Vagina (tissue), 2 donors: ENCODE data around the gene DENND4B. TPM values are rescaled to one million over a fixed set of nuclear protein-coding genes. Genes with fewer than 3 reads are reported as not detected.

Experiments
- DNase-seq, 2 donors: peaks; one replicate each; pipeline ENCODE4 v3.0.0-alpha.2; 2017; ENCODE audit errors: extremely low spot score in 2 of 2
- H3K27ac ChIP-seq: fragments of 200-600 bp; sonication (generic); one replicate; pipeline ENCODE4 v1.5.1; 2019
- H3K27me3 ChIP-seq: fragments of 200-600 bp; sonication (generic); one replicate; pipeline ENCODE4 v1.5.1; 2019
- H3K36me3 ChIP-seq, 2 donors: fragments of 200-600 bp; sonication (generic); one replicate each; pipeline ENCODE4 v1.5.1; 2017 to 2019
- H3K4me1 ChIP-seq: fragments of 200-600 bp; sonication (generic); one replicate; pipeline ENCODE4 v1.5.1; 2019
- H3K4me3 ChIP-seq, 2 donors: fragments of 200-600 bp; sonication (generic); 1 replicate in 1 of 2; 2 replicates in 1 of 2; pipeline ENCODE4 v1.5.1; 2016 to 2019
- H3K9me3 ChIP-seq: fragments of 200-600 bp; sonication (generic); one replicate; pipeline ENCODE4 v1.5.1; 2019
- POLR2A ChIP-seq, 2 donors: fragments of 450-650 bp; IDR thresholded peaks; one replicate each; pipeline ENCODE4 v1.6.1; 2017; ENCODE audit warnings: antibody characterized with exemption in 2 of 2, mild to moderate bottlenecking in 2 of 2, moderate library complexity in 2 of 2
- POLR2AphosphoS5 ChIP-seq, 2 donors: sonication (generic); formaldehyde crosslinking; IDR thresholded peaks; one replicate each; pipeline ENCODE4 v1.9.0; 2017; ENCODE audit warnings: antibody characterized with exemption in 2 of 2, mild to moderate bottlenecking in 2 of 2, low read depth in 1 of 2; ENCODE audit not compliant: insufficient read depth in 1 of 2
- intact Hi-C: fragments of 100-400 bp; cut with DNase I; formaldehyde crosslinking; loops from one replicate; pipeline ENCODE4 v1.15.1; 2023
- total RNA-seq: library from RNA; depleted of rRNA; stranded (reverse); fragments of >200 nt; gene quantifications from one replicate; pipeline ENCODE4 v1.2.3, GENCODE V29; 2016
- TF ChIP-seq, protein P1 (sequence below), 3 experiments: fragments of 450-650 bp in 2 of 3; fragments of 200-600 bp in 1 of 3; sonication (generic) in 1 of 3; IDR thresholded peaks; one replicate each; pipeline ENCODE4 v1.5.1; 2017 to 2019; ENCODE audit warnings: antibody characterized with exemption in 3 of 3, mild to moderate bottlenecking in 2 of 3, moderate library complexity in 2 of 3

DENND4B gene
- total RNA-seq, 1 donor from 2014 or later = 42.7 TPM

DNA sequence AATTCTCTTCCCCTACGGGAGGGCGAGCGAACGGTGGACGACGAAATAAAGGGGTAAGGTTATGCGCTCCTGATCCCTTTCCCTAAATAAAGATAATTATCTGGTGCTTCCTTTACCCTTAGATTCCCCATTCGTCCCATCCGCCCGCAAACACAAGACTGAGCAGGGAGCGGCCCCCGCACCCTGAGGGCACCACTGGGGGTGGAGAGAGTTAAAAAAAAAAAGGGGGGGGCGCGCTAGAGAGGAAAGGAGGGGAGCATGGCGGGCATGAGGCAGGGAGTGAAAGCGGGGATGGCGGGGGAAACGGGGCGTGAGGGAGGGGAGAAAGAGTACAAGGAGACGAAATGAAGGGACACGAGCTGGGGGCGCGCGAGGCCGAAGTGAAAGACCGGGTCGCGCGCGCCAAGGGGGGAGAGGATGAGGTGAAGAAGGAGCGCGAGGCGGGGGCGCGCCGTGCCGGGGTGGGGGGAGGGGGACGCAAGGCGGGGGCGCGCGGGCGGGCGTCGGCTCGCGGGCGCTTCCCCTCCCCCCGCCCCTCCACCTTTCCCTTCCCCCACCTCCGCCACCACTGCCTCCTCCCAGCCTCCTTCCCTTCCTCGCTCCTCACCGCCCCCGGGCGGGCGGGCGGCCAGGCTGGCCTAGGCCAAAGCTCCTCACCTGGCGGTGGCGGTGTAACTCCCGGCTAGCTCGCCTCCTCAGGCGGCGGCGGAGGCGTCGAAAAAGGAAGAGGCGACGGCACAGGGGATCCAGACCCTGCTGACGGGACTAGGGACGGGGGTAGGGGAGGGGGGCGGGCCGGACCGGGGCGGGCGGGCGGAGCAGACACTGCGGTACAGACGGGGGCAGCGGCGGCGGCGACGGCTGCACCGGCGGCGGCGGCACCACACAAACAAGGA, 24.2 kb downstream of the DENND4B start:
- Histone ChIP-seq H3K27me3 (no peaks in the 10 kb centered on the region), H3K4me3 (peak overlapping the region; percentile 89 to 97), H3K4me1 (peaks cover 51% of the 10 kb centered on the region), H3K27ac (peak overlapping the region; percentile 97), H3K9me3 (no peaks in the 10 kb centered on the region), H3K36me3 (no peaks in the 10 kb centered on the region)
- no peak for DNase-seq
- intact Hi-C loops = no loop called here
- TF ChIP-seq, protein P1, sequence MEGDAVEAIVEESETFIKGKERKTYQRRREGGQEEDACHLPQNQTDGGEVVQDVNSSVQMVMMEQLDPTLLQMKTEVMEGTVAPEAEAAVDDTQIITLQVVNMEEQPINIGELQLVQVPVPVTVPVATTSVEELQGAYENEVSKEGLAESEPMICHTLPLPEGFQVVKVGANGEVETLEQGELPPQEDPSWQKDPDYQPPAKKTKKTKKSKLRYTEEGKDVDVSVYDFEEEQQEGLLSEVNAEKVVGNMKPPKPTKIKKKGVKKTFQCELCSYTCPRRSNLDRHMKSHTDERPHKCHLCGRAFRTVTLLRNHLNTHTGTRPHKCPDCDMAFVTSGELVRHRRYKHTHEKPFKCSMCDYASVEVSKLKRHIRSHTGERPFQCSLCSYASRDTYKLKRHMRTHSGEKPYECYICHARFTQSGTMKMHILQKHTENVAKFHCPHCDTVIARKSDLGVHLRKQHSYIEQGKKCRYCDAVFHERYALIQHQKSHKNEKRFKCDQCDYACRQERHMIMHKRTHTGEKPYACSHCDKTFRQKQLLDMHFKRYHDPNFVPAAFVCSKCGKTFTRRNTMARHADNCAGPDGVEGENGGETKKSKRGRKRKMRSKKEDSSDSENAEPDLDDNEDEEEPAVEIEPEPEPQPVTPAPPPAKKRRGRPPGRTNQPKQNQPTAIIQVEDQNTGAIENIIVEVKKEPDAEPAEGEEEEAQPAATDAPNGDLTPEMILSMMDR (IDR thresholded peaks at IDR 0.05) = no peak
- no peak for TF ChIP-seq POLR2AphosphoS5 (IDR thresholded peaks at IDR 0.05; ENCODE audit: insufficient read depth in 1 of 2, low read depth in 1 of 2)
- TF ChIP-seq POLR2A (IDR thresholded peaks at IDR 0.05) = no peak

DNA sequence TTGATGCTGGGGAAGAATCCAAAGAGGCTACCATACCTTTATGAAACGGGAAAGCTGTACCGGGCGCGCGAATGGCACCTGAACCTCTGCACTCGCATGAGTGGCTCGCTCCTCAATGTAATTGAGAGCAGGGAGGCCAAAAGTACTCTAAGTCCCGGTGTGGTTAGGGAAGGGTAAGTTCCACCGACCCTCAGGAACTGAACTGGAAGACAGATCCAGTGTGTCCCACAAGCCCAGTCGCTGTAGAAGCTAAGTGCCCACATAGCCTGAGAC, 24.8 kb downstream of the DENND4B start:
- Histone ChIP-seq H3K36me3 (no peaks in the 10 kb centered on the region), H3K27me3 (no peaks in the 10 kb centered on the region), H3K9me3 (no peaks in the 10 kb centered on the region), H3K27ac (peak overlapping the region; percentile 97), H3K4me3 (peak overlapping the region; percentile 89 to 97), H3K4me1 (peaks cover 51% of the 10 kb centered on the region)
- DNase-seq = no peak
- intact Hi-C loops = no loop called here
- TF ChIP-seq POLR2A (IDR thresholded peaks at IDR 0.05) (no peak), POLR2AphosphoS5 (IDR thresholded peaks at IDR 0.05; ENCODE audit: insufficient read depth in 1 of 2, low read depth in 1 of 2) (no peak)
- TF ChIP-seq, protein P1 (IDR thresholded peaks at IDR 0.05) = no peak

DNA sequence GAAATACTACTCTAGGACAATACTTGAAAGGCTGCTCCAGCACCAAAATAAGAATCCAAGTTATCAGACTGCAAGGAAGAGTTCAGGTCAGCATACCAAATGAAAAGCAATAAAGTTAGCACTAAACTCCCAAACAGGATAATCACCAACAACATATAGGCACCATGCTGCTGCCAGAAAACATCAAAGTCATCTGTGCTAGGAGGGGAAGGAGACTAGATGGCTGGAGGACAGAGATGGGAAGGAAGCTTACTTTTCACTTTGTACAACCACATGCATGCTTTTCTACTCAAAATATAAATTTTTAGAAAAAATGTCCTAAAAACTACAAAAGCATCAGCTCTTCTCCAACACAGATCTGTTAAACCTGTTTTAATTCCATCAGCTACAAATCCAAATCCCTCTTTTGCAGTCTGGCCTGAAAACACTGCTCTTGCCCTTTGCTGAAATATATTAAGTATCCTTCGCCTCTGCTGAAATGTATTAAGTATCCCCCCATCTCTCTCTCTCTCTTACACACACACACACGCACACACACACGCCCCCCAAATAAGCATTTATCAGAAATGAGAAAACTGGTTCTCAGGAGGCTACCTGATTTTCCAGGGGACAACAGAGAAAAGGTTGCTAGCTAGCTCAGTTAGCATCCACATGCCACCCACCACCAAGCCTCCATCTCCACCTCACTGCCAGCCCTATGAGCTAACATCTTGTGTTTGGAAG, 25.3 kb downstream of the DENND4B start:
- H3K4me3 ChIP-seq = peak overlapping the region; percentile 89 to 97
- H3K36me3 ChIP-seq = no peaks in the 10 kb centered on the region
- DNase-seq = no peak
- no peaks in the 10 kb centered on the region for H3K27me3 ChIP-seq
- no peaks in the 10 kb centered on the region for H3K9me3 ChIP-seq
- TF ChIP-seq POLR2A (IDR thresholded peaks at IDR 0.05) (no peak), POLR2AphosphoS5 (IDR thresholded peaks at IDR 0.05; ENCODE audit: insufficient read depth in 1 of 2, low read depth in 1 of 2) (no peak)
- TF ChIP-seq, protein P1 (IDR thresholded peaks at IDR 0.05) = no peak
- intact Hi-C loops = no loop called here
- peaks cover 51% of the 10 kb centered on the region for H3K4me1 ChIP-seq
- peak overlapping the region; percentile 97 for H3K27ac ChIP-seq

DNA sequence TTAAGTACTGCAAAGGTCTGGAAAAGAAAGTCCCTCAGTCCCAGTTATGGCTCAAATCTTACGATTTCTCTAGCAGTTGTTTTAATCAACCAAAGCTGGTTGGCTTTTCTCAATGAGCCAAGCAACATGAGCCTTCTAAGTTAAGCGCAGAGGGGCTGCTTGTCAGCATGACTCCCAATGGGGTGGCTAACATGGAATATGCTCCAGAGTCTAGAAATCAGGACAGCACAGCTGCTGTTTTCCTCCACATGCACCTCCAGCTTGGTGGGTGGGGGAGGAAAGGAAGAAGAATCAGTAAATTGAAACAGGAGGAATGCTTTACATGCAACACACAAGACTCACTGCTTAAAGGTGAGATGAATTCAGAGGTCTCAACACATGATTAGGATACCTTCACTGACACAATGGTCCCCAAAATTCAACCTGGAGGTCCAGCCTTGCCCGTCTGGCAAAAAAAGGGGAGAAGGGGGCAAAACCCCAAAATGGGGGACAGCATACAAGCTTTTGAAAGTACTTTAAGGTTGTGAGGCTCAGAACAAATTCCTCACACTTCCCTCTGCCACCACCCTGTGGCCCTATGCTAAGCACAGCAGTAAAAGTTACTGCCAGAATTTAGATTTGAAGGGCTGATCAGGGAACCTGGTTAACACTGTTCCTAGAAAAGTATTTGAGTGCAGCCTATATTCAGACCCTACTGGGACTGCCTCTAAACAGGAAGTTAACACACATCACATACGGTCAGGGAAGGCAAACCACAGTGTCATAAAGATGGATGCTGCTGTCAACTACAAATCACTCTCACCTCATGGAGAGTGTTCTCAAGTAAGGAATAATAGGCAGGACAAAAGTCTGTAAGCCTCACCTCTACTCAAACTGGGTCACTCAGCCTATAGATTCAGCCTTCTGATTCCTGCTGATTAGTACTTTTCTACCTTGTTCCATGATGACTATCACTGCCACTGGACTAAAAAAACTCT, 26.4 kb downstream of the DENND4B start:
- peak overlapping the region; percentile 25 for H3K27ac ChIP-seq
- no peaks in the 10 kb centered on the region for H3K27me3 ChIP-seq
- TF ChIP-seq, protein P1 (IDR thresholded peaks at IDR 0.05) = no peak
- no peak for TF ChIP-seq POLR2A (IDR thresholded peaks at IDR 0.05)
- TF ChIP-seq POLR2AphosphoS5 (IDR thresholded peaks at IDR 0.05; ENCODE audit: insufficient read depth in 1 of 2, low read depth in 1 of 2) = no peak
- H3K4me3 ChIP-seq = no peak overlapping the region
- no peaks in the 10 kb centered on the region for H3K36me3 ChIP-seq
- no peak for DNase-seq
- H3K9me3 ChIP-seq = no peaks in the 10 kb centered on the region
- peaks cover 52% of the 10 kb centered on the region for H3K4me1 ChIP-seq
- intact Hi-C loops = no loop called here
